ENCODE data around the gene VEGFA. TPM values are rescaled to one million over a fixed set of nuclear protein-coding genes. Genes with fewer than 3 reads are reported as not detected.

VEGFA gene
- polyA plus RNA-seq, 2 of the 4 experiments (the other 2 are of a cell fraction) = 35.8 to 83.7 TPM

GRCh38 chr6:43774776-43775534 is 4.9 kb downstream of the VEGFA start:
- TF ChIP-seq SREBF2 (IDR thresholded peaks at IDR 0.05) (no peak), CTCF (IDR thresholded peaks at IDR 0.05) (peak; percentile 52), SMC3 (IDR thresholded peaks at IDR 0.05) (peak; percentile 74), RAD21 (conservative IDR thresholded peaks at IDR 0.05 in 1 of 2, IDR thresholded peaks at IDR 0.05 in 1 of 2) (peak; percentile 33 to 53; a peak in 4 of 5 replicates), HOXB13 (CRISPR knock-in tag; IDR thresholded peaks at IDR 0.05; ENCODE audit: low read depth) (no peak)
- CTCF ChIA-PET = interaction anchor here (0.6 to 8.4 kb wide), 31 partner anchors 11 to 311 kb away, joined by 3 to 115 read pairs (median 5); no protein-coding TSS in a partner anchor
- Histone ChIP-seq H3K4me1 (peaks cover 30% of the 10 kb centered on the region), H3K9me3 (no peaks in the 10 kb centered on the region), H3K27ac (peak overlapping the region; percentile 97 to 100), H3K4me3 (peak overlapping the region; percentile 59; the same call in 2 of the 3 replicates), H3K4me2 (peak overlapping the region; percentile 93)
- FAIRE-seq (no peak), DNase-seq (ENCODE audit: low read depth in 1 of 2, low spot score in 1 of 2) (peak; percentile 57 to 85), ATAC-seq (peak in 1 of 2 experiments; percentile 45; a peak in 4 of 6 replicates)
- whole genome bisulfite sequencing (ENCODE audit: missing lambda C conversion rate) = 53% methylated on average over 14 of the region's 17 CpGs
- POLR2A ChIA-PET = no interaction called here

- DNase-seq (ENCODE audit: low read depth in 1 of 2, low spot score in 1 of 2) = no peak
Measured at GRCh38 chr6:43775535-43775885, 5.5 kb downstream of the VEGFA start.

GRCh38 chr6:43776115-43776798 is 6.2 kb downstream of the VEGFA start:
- Histone ChIP-seq H3K4me3 (no peak overlapping the region), H3K4me2 (peak overlapping the region; percentile 93; the same call in 1 of the 3 replicates), H3K9me3 (no peaks in the 10 kb centered on the region), H3K27ac (peak overlapping the region in 1 of 2 experiments; percentile 100; a peak in 3 of 6 replicates), H3K4me1 (peaks cover 30% of the 10 kb centered on the region)
- ATAC-seq = no peak
- POLR2A ChIA-PET = no interaction called here
- no peak for DNase-seq (ENCODE audit: low read depth in 1 of 2, low spot score in 1 of 2)
- CTCF ChIA-PET = interaction anchor here (0.8 to 8.4 kb wide), 5 partner anchors 31 to 301 kb away, joined by 3 to 115 read pairs (median 4); no protein-coding TSS in a partner anchor
- no peak for FAIRE-seq
- WGBS (ENCODE audit: missing lambda C conversion rate) = 94% methylated on average over 4 of the region's 8 CpGs
- no peak for TF ChIP-seq RCOR1 (IDR thresholded peaks at IDR 0.05; ENCODE audit: low read depth, low read length)
- no peak for TF ChIP-seq TFCP2L1 (CRISPR knock-in tag; IDR thresholded peaks at IDR 0.05)
- TF ChIP-seq BHLHE40 (IDR thresholded peaks at IDR 0.05; ENCODE audit: low read depth, low read length) = no peak
- no peak for TF ChIP-seq ZFP36 (IDR thresholded peaks at IDR 0.05; ENCODE audit: borderline replicate concordance, partially characterized antibody)
- no peak for TF ChIP-seq GATA3 (IDR thresholded peaks at IDR 0.05; ENCODE audit: borderline replicate concordance)
- TF ChIP-seq BCL3 (IDR thresholded peaks at IDR 0.05) = no peak
- no peak for TF ChIP-seq MYC (IDR thresholded peaks at IDR 0.05; ENCODE audit: borderline replicate concordance, low read length)
- no peak for TF ChIP-seq RAD21 (conservative IDR thresholded peaks at IDR 0.05 in 1 of 2, IDR thresholded peaks at IDR 0.05 in 1 of 2)
- TF ChIP-seq MAX (IDR thresholded peaks at IDR 0.05) = no peak
- no peak for TF ChIP-seq NR3C1 (IDR thresholded peaks at IDR 0.05)
- TF ChIP-seq CBX8 (IDR thresholded peaks at IDR 0.05) = no peak
- TF ChIP-seq USF2 (IDR thresholded peaks at IDR 0.05) = no peak
- TF ChIP-seq HOXA7 (CRISPR knock-in tag; IDR thresholded peaks at IDR 0.05) = no peak

More at GRCh38 chr6:43775535-43775885, 5.5 kb downstream of the VEGFA start:
- no peak for ATAC-seq
- no peak for FAIRE-seq
- peaks cover 30% of the 10 kb centered on the region for H3K4me1 ChIP-seq
- ChIA-PET POLR2A (no interaction called here), CTCF (interaction anchor here (1.1 to 8.4 kb wide), 14 partner anchors 17 to 311 kb away, joined by 3 to 115 read pairs (median 8); no protein-coding TSS in a partner anchor)
- H3K27ac ChIP-seq = peak overlapping the region; percentile 60 to 100; a peak in 4 of 6 replicates
- H3K9me3 ChIP-seq = no peaks in the 10 kb centered on the region
- WGBS (ENCODE audit: missing lambda C conversion rate) = 68% methylated on average over 4 of the region's 4 CpGs
- no peak for TF ChIP-seq JUNB (IDR thresholded peaks at IDR 0.05)
- TF ChIP-seq CBX8 (IDR thresholded peaks at IDR 0.05) = no peak
- no peak for TF ChIP-seq ZC3H11A (IDR thresholded peaks at IDR 0.05)
- TF ChIP-seq REST (IDR thresholded peaks at IDR 0.05) = no peak
- peak overlapping the region; percentile 93 for H3K4me2 ChIP-seq
- H3K4me3 ChIP-seq = no peak overlapping the region; the same call in 2 of the 3 replicates

Data from A549 (cell line).